Vagina (tissue), 2 donors: ENCODE results near the gene HPX.

Source experiments
- CTCF ChIP-seq, 3 experiments: fragments of 450-650 bp in 2 of 3; fragments of 200-600 bp in 1 of 3; sonication (generic) in 1 of 3; IDR thresholded peaks; one replicate each; pipeline ENCODE4 v1.5.1; 2017 to 2019; ENCODE audit warnings: antibody characterized with exemption in 3 of 3, mild to moderate bottlenecking in 2 of 3, moderate library complexity in 2 of 3
- POLR2A ChIP-seq, 2 donors: fragments of 450-650 bp; IDR thresholded peaks; one replicate each; pipeline ENCODE4 v1.6.1; 2017; ENCODE audit warnings: antibody characterized with exemption in 2 of 2, mild to moderate bottlenecking in 2 of 2, moderate library complexity in 2 of 2

GRCh38 chr11:6418557-6419008 lies 22.2 kb downstream of the HPX start:
- TF ChIP-seq CTCF (IDR thresholded peaks at IDR 0.05) = no peak
- TF ChIP-seq POLR2A (IDR thresholded peaks at IDR 0.05) = no peak
